ENCODE data around the gene RELN. TPM values are rescaled to one million over a fixed set of nuclear protein-coding genes. Genes with fewer than 3 reads are reported as not detected.

The RELN gene
- polyA plus RNA-seq, 2 donors, result 0.10 to 0.65 TPM

GRCh38 chr7:103771294-103771693 lies 218.2 kb downstream of the RELN start:
- no peak overlapping the region for H3K4me3 ChIP-seq (ENCODE audit: low read depth in 1 of 2, low read length in 2 of 2)
- 76 to 86% methylated on average over 2 of the region's 2 CpGs for WGBS, 2 donors
- H3K4me1 ChIP-seq (ENCODE audit: control insufficient read depth in 2 of 2, insufficient read depth in 2 of 2, low read length in 1 of 2), result no peaks in the 10 kb centered on the region
- no peaks in the 10 kb centered on the region for H3K36me3 ChIP-seq (ENCODE audit: control insufficient read depth in 2 of 2, insufficient read depth in 2 of 2, low read length in 1 of 2)
- no peaks in the 10 kb centered on the region for H3K27me3 ChIP-seq (ENCODE audit: control insufficient read depth in 1 of 2, insufficient read depth in 2 of 2, low read length in 2 of 2)
- no peak overlapping the region for H3K27ac ChIP-seq (ENCODE audit: low read depth in 2 of 2, low read length in 1 of 2)
- H3K9me3 ChIP-seq (ENCODE audit: control insufficient read depth in 2 of 2, insufficient read depth in 1 of 2, low read depth in 1 of 2, low read length in 1 of 2), result no peaks in the 10 kb centered on the region

- H3K4me1 ChIP-seq (ENCODE audit: control insufficient read depth in 2 of 2, insufficient read depth in 2 of 2, low read length in 1 of 2), result no peaks in the 10 kb centered on the region
- no peaks in the 10 kb centered on the region for H3K27me3 ChIP-seq (ENCODE audit: control insufficient read depth in 1 of 2, insufficient read depth in 2 of 2, low read length in 2 of 2)
- H3K9me3 ChIP-seq (ENCODE audit: control insufficient read depth in 2 of 2, insufficient read depth in 1 of 2, low read depth in 1 of 2, low read length in 1 of 2), result no peaks in the 10 kb centered on the region
- H3K4me3 ChIP-seq (ENCODE audit: low read depth in 1 of 2, low read length in 2 of 2), result no peak overlapping the region
- WGBS, 2 donors, result 50 to 58% methylated on average over 5 of the region's 5 CpGs
- no peak overlapping the region for H3K27ac ChIP-seq (ENCODE audit: low read depth in 2 of 2, low read length in 1 of 2)
- no peaks in the 10 kb centered on the region for H3K36me3 ChIP-seq (ENCODE audit: control insufficient read depth in 2 of 2, insufficient read depth in 2 of 2, low read length in 1 of 2)
These were observed 222.8 kb downstream of the RELN start for GRCh38 chr7:103766660-103767059.

- no peaks in the 10 kb centered on the region for H3K9me3 ChIP-seq (ENCODE audit: control insufficient read depth in 2 of 2, insufficient read depth in 1 of 2, low read depth in 1 of 2, low read length in 1 of 2)
- H3K4me1 ChIP-seq (ENCODE audit: control insufficient read depth in 2 of 2, insufficient read depth in 2 of 2, low read length in 1 of 2), result no peaks in the 10 kb centered on the region
- H3K27ac ChIP-seq (ENCODE audit: low read depth in 2 of 2, low read length in 1 of 2), result no peak overlapping the region
- H3K36me3 ChIP-seq (ENCODE audit: control insufficient read depth in 2 of 2, insufficient read depth in 2 of 2, low read length in 1 of 2), result no peaks in the 10 kb centered on the region
- no peaks in the 10 kb centered on the region for H3K27me3 ChIP-seq (ENCODE audit: control insufficient read depth in 1 of 2, insufficient read depth in 2 of 2, low read length in 2 of 2)
- no peak overlapping the region for H3K4me3 ChIP-seq (ENCODE audit: low read depth in 1 of 2, low read length in 2 of 2)
- 52 to 69% methylated on average over 3 of the region's 3 CpGs for WGBS, 2 donors
These were observed 223.6 kb downstream of the RELN start for GRCh38 chr7:103765901-103766300.

GRCh38 chr7:103764901-103765300 lies 224.6 kb downstream of the RELN start:
- WGBS, 2 donors, result 89 to 90% methylated on average over 8 of the region's 8 CpGs
- no peaks in the 10 kb centered on the region for H3K9me3 ChIP-seq (ENCODE audit: control insufficient read depth in 2 of 2, insufficient read depth in 1 of 2, low read depth in 1 of 2, low read length in 1 of 2)
- H3K27ac ChIP-seq (ENCODE audit: low read depth in 2 of 2, low read length in 1 of 2), result no peak overlapping the region
- H3K4me3 ChIP-seq (ENCODE audit: low read depth in 1 of 2, low read length in 2 of 2), result no peak overlapping the region
- no peaks in the 10 kb centered on the region for H3K27me3 ChIP-seq (ENCODE audit: control insufficient read depth in 1 of 2, insufficient read depth in 2 of 2, low read length in 2 of 2)
- no peaks in the 10 kb centered on the region for H3K4me1 ChIP-seq (ENCODE audit: control insufficient read depth in 2 of 2, insufficient read depth in 2 of 2, low read length in 1 of 2)
- H3K36me3 ChIP-seq (ENCODE audit: control insufficient read depth in 2 of 2, insufficient read depth in 2 of 2, low read length in 1 of 2), result no peaks in the 10 kb centered on the region

GRCh38 chr7:103762877-103763276 lies 226.6 kb downstream of the RELN start:
- 47 to 54% methylated on average over 1 of the region's 1 CpG for WGBS, 2 donors
- H3K27me3 ChIP-seq (ENCODE audit: control insufficient read depth in 1 of 2, insufficient read depth in 2 of 2, low read length in 2 of 2), result no peaks in the 10 kb centered on the region

GRCh38 chr7:103762065-103762760 lies 227.2 kb downstream of the RELN start:
- no peaks in the 10 kb centered on the region for H3K27me3 ChIP-seq (ENCODE audit: control insufficient read depth in 1 of 2, insufficient read depth in 2 of 2, low read length in 2 of 2)
- H3K9me3 ChIP-seq (ENCODE audit: control insufficient read depth in 2 of 2, insufficient read depth in 1 of 2, low read depth in 1 of 2, low read length in 1 of 2), result no peaks in the 10 kb centered on the region
- no peaks in the 10 kb centered on the region for H3K4me1 ChIP-seq (ENCODE audit: control insufficient read depth in 2 of 2, insufficient read depth in 2 of 2, low read length in 1 of 2)
- no peak overlapping the region for H3K4me3 ChIP-seq (ENCODE audit: low read depth in 1 of 2, low read length in 2 of 2)
- no peak overlapping the region for H3K27ac ChIP-seq (ENCODE audit: low read depth in 2 of 2, low read length in 1 of 2)
- WGBS, 2 donors, result 60 to 64% methylated on average over 3 of the region's 3 CpGs
- H3K36me3 ChIP-seq (ENCODE audit: control insufficient read depth in 2 of 2, insufficient read depth in 2 of 2, low read length in 1 of 2), result no peaks in the 10 kb centered on the region

More at GRCh38 chr7:103762877-103763276, 226.6 kb downstream of the RELN start:
- Histone ChIP-seq H3K36me3 (ENCODE audit: control insufficient read depth in 2 of 2, insufficient read depth in 2 of 2, low read length in 1 of 2) (no peaks in the 10 kb centered on the region), H3K4me3 (ENCODE audit: low read depth in 1 of 2, low read length in 2 of 2) (no peak overlapping the region), H3K9me3 (ENCODE audit: control insufficient read depth in 2 of 2, insufficient read depth in 1 of 2, low read depth in 1 of 2, low read length in 1 of 2) (no peaks in the 10 kb centered on the region), H3K4me1 (ENCODE audit: control insufficient read depth in 2 of 2, insufficient read depth in 2 of 2, low read length in 1 of 2) (no peaks in the 10 kb centered on the region), H3K27ac (ENCODE audit: low read depth in 2 of 2, low read length in 1 of 2) (no peak overlapping the region)

- Histone ChIP-seq H3K27me3 (ENCODE audit: control insufficient read depth in 1 of 2, insufficient read depth in 2 of 2, low read length in 2 of 2) (no peaks in the 10 kb centered on the region), H3K27ac (ENCODE audit: low read depth in 2 of 2, low read length in 1 of 2) (no peak overlapping the region), H3K4me1 (ENCODE audit: control insufficient read depth in 2 of 2, insufficient read depth in 2 of 2, low read length in 1 of 2) (no peaks in the 10 kb centered on the region), H3K36me3 (ENCODE audit: control insufficient read depth in 2 of 2, insufficient read depth in 2 of 2, low read length in 1 of 2) (no peaks in the 10 kb centered on the region), H3K9me3 (ENCODE audit: control insufficient read depth in 2 of 2, insufficient read depth in 1 of 2, low read depth in 1 of 2, low read length in 1 of 2) (no peaks in the 10 kb centered on the region), H3K4me3 (ENCODE audit: low read depth in 1 of 2, low read length in 2 of 2) (no peak overlapping the region)
- WGBS, 2 donors, result 59 to 60% methylated on average over 2 of the region's 2 CpGs
These were observed 236.5 kb downstream of the RELN start for GRCh38 chr7:103752995-103753394.

GRCh38 chr7:103751311-103751880 lies 238.1 kb downstream of the RELN start:
- Histone ChIP-seq H3K27ac (ENCODE audit: low read depth in 2 of 2, low read length in 1 of 2) (no peak overlapping the region), H3K4me3 (ENCODE audit: low read depth in 1 of 2, low read length in 2 of 2) (no peak overlapping the region), H3K9me3 (ENCODE audit: control insufficient read depth in 2 of 2, insufficient read depth in 1 of 2, low read depth in 1 of 2, low read length in 1 of 2) (no peaks in the 10 kb centered on the region), H3K27me3 (ENCODE audit: control insufficient read depth in 1 of 2, insufficient read depth in 2 of 2, low read length in 2 of 2) (no peaks in the 10 kb centered on the region), H3K36me3 (ENCODE audit: control insufficient read depth in 2 of 2, insufficient read depth in 2 of 2, low read length in 1 of 2) (no peaks in the 10 kb centered on the region), H3K4me1 (ENCODE audit: control insufficient read depth in 2 of 2, insufficient read depth in 2 of 2, low read length in 1 of 2) (no peaks in the 10 kb centered on the region)
- WGBS, 2 donors, result 84 to 85% methylated on average over 8 of the region's 8 CpGs

GRCh38 chr7:103748680-103749079 lies 240.8 kb downstream of the RELN start:
- Histone ChIP-seq H3K27me3 (ENCODE audit: control insufficient read depth in 1 of 2, insufficient read depth in 2 of 2, low read length in 2 of 2) (no peaks in the 10 kb centered on the region), H3K4me3 (ENCODE audit: low read depth in 1 of 2, low read length in 2 of 2) (no peak overlapping the region), H3K9me3 (ENCODE audit: control insufficient read depth in 2 of 2, insufficient read depth in 1 of 2, low read depth in 1 of 2, low read length in 1 of 2) (no peaks in the 10 kb centered on the region), H3K4me1 (ENCODE audit: control insufficient read depth in 2 of 2, insufficient read depth in 2 of 2, low read length in 1 of 2) (no peaks in the 10 kb centered on the region), H3K36me3 (ENCODE audit: control insufficient read depth in 2 of 2, insufficient read depth in 2 of 2, low read length in 1 of 2) (no peaks in the 10 kb centered on the region), H3K27ac (ENCODE audit: low read depth in 2 of 2, low read length in 1 of 2) (no peak overlapping the region)
- WGBS, 2 donors, result 64 to 67% methylated on average over 1 of the region's 1 CpG

- Histone ChIP-seq H3K4me1 (ENCODE audit: control insufficient read depth in 2 of 2, insufficient read depth in 2 of 2, low read length in 1 of 2) (no peaks in the 10 kb centered on the region), H3K27ac (ENCODE audit: low read depth in 2 of 2, low read length in 1 of 2) (no peak overlapping the region)
- 44 to 48% methylated on average over 1 of the region's 1 CpG for whole genome bisulfite sequencing, 2 donors
These were observed 254.1 kb downstream of the RELN start for GRCh38 chr7:103735377-103735776.

More at GRCh38 chr7:103735377-103735776, 254.1 kb downstream of the RELN start:
- no peaks in the 10 kb centered on the region for H3K36me3 ChIP-seq (ENCODE audit: control insufficient read depth in 2 of 2, insufficient read depth in 2 of 2, low read length in 1 of 2)
- no peaks in the 10 kb centered on the region for H3K27me3 ChIP-seq (ENCODE audit: control insufficient read depth in 1 of 2, insufficient read depth in 2 of 2, low read length in 2 of 2)
- H3K4me3 ChIP-seq (ENCODE audit: low read depth in 1 of 2, low read length in 2 of 2), result no peak overlapping the region
- no peaks in the 10 kb centered on the region for H3K9me3 ChIP-seq (ENCODE audit: control insufficient read depth in 2 of 2, insufficient read depth in 1 of 2, low read depth in 1 of 2, low read length in 1 of 2)
